Panc1 (cell line): ENCODE data around the gene TMEM267. TPM values are rescaled to one million over a fixed set of nuclear protein-coding genes. Genes with fewer than 3 reads are reported as not detected.
"Not testable (repeated sequence)": the region's sequence is repeated elsewhere in the genome, so short reads cannot be mapped to it uniquely, and the experiment has no call there.

ENCODE experiments used
- ATAC-seq: fragments of 200-7000 bp; cut with Tn5 transposase; 2 replicates; pipeline ENCODE4 v1.9.1; 2020; ENCODE audit warnings: mild to moderate bottlenecking, moderate library complexity
- BruUV-seq: library from RNA; stranded (reverse); fragments of 400-500 nt; replicated peaks from 2 replicates; lab custom pipeline; 2021; lab: Mats Ljungman, UMichigan
- CTCF ChIA-PET: fragments of 300-600 bp; sonication (Branson Sonifier 250); formaldehyde crosslinking; loops from one replicate; lab custom pipeline; 2022; ENCODE audit warnings: antibody characterized with exemption; lab: Charles Lee
- POLR2A ChIA-PET: fragments of 300-600 bp; sonication (Branson Sonifier 250); formaldehyde crosslinking; loops from one replicate; lab custom pipeline; 2022; ENCODE audit warnings: antibody characterized with exemption; lab: Charles Lee
- DNase-seq: peaks from one replicate; pipeline ENCODE4 v3.0.0-alpha.2; 2010; ENCODE audit warnings: low read depth, low spot score
- H3K27ac ChIP-seq: 2 replicates; pipeline ENCODE4 v1.5.1; 2011; ENCODE audit warnings: mild to moderate bottlenecking, low read length, inconsistent platforms
- H3K27me3 ChIP-seq: fragments of 200-500 bp; sonication (Bioruptor generic); 2 replicates; pipeline ENCODE4 v1.6.0; 2014; ENCODE audit warnings: low read length, inconsistent platforms; ENCODE audit not compliant: control insufficient read depth, insufficient read depth
- H3K36me3 ChIP-seq: fragments of 200-500 bp; sonication (Bioruptor generic); 2 replicates; pipeline ENCODE4 v1.5.1; 2014; ENCODE audit warnings: inconsistent platforms, mild to moderate bottlenecking, low read length, moderate library complexity; ENCODE audit not compliant: control insufficient read depth, insufficient read depth
- H3K4me1 ChIP-seq: 2 replicates; pipeline ENCODE4 v1.5.1; 2011; ENCODE audit warnings: inconsistent platforms, mild to moderate bottlenecking, low read length, moderate library complexity; ENCODE audit not compliant: control insufficient read depth, insufficient read depth
- H3K4me3 ChIP-seq, 2 experiments: 2 replicates each; pipeline ENCODE4 v1.5.1; 2011 to 2012; ENCODE audit warnings: low read depth in 2 of 2, low read length in 2 of 2, mild to moderate bottlenecking in 2 of 2, inconsistent platforms in 1 of 2, moderate library complexity in 1 of 2
- H3K9me3 ChIP-seq: fragments of 200-500 bp; sonication (Bioruptor generic); 2 replicates; pipeline ENCODE4 v1.5.1; 2014; ENCODE audit warnings: low read depth, mild to moderate bottlenecking, inconsistent platforms, low read length, moderate library complexity; ENCODE audit not compliant: control insufficient read depth, insufficient read depth
- POLR2AphosphoS5 ChIP-seq: IDR thresholded peaks from 2 replicates; pipeline ENCODE4 v1.6.1; 2012; ENCODE audit warnings: mild to moderate bottlenecking, low read depth, low read length, moderate library complexity
- SIN3A ChIP-seq: IDR thresholded peaks from 2 replicates; pipeline ENCODE4 v1.6.1; 2012; ENCODE audit warnings: low read depth, mild to moderate bottlenecking, low read length, moderate library complexity, borderline replicate concordance; ENCODE audit not compliant: insufficient read depth
- TCF7L2 ChIP-seq: IDR thresholded peaks from 2 replicates; pipeline ENCODE4 v1.6.1; 2011; ENCODE audit warnings: mild to moderate bottlenecking, low read depth, low read length, inconsistent platforms
- in situ Hi-C: cut with HindIII; loops from 2 replicates; pipeline ENCODE4 v1.10.0; 2016; ENCODE audit warnings: low sequenced_read_pairs, low pct_unique_long_range_greater_than_20kb
- intact Hi-C: fragments of 100-400 bp; cut with micrococcal nuclease; formaldehyde crosslinking; loops from one replicate; pipeline ENCODE4 v1.10.0; 2022; ENCODE audit not compliant: unreplicated experiment
- total RNA-seq: library from RNA; stranded (reverse); gene quantifications from one replicate; pipeline ENCODE4 v1.2.1, GENCODE V29; 2021; ENCODE audit not compliant: unreplicated experiment
- TF ChIP-seq, protein P1 (sequence below), 2 experiments: IDR thresholded peaks; 2 replicates each; pipeline ENCODE4 v1.6.1; 2011 to 2012; ENCODE audit warnings: low read depth in 2 of 2, control low read depth in 1 of 2, low read length in 1 of 2, mild to moderate bottlenecking in 1 of 2, moderate library complexity in 1 of 2; ENCODE audit not compliant: insufficient read depth in 1 of 2
- TF ChIP-seq, protein P2 (sequence below): fragments of 450-650 bp; IDR thresholded peaks from 2 replicates; pipeline ENCODE4 v1.5.1; 2017; ENCODE audit warnings: mild to moderate bottlenecking

TMEM267 gene
- total RNA-seq, 1 experiment from 2014 or later = 22.0 TPM

- no peak overlapping the region for H3K27ac ChIP-seq
- intact Hi-C loops = no loop called here
- ChIA-PET POLR2A (no interaction called here), CTCF (interaction anchor here (0.9 to 1.6 kb wide), 2 partner anchors 21 to 74 kb away, joined by 4 to 14 read pairs; partner anchors contain the start of gene TMEM267)
- in situ Hi-C loops = no loop called here
- H3K27me3 ChIP-seq = no peaks in the 10 kb centered on the region
- H3K4me3 ChIP-seq = no peak overlapping the region
- ATAC-seq (no peak), DNase-seq (no peak)
- BruUV-seq = no TSS peak
- H3K4me1 ChIP-seq = no peaks in the 10 kb centered on the region; the same call in 1 of the 2 replicates
- H3K9me3 ChIP-seq = no peaks in the 10 kb centered on the region
- TF ChIP-seq, protein P1, sequence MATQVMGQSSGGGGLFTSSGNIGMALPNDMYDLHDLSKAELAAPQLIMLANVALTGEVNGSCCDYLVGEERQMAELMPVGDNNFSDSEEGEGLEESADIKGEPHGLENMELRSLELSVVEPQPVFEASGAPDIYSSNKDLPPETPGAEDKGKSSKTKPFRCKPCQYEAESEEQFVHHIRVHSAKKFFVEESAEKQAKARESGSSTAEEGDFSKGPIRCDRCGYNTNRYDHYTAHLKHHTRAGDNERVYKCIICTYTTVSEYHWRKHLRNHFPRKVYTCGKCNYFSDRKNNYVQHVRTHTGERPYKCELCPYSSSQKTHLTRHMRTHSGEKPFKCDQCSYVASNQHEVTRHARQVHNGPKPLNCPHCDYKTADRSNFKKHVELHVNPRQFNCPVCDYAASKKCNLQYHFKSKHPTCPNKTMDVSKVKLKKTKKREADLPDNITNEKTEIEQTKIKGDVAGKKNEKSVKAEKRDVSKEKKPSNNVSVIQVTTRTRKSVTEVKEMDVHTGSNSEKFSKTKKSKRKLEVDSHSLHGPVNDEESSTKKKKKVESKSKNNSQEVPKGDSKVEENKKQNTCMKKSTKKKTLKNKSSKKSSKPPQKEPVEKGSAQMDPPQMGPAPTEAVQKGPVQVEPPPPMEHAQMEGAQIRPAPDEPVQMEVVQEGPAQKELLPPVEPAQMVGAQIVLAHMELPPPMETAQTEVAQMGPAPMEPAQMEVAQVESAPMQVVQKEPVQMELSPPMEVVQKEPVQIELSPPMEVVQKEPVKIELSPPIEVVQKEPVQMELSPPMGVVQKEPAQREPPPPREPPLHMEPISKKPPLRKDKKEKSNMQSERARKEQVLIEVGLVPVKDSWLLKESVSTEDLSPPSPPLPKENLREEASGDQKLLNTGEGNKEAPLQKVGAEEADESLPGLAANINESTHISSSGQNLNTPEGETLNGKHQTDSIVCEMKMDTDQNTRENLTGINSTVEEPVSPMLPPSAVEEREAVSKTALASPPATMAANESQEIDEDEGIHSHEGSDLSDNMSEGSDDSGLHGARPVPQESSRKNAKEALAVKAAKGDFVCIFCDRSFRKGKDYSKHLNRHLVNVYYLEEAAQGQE (IDR thresholded peaks at IDR 0.05; ENCODE audit: insufficient read depth in 1 of 2, low read depth in 2 of 2, low read length in 1 of 2) = no peak
- TF ChIP-seq POLR2AphosphoS5 = no peak
- TF ChIP-seq SIN3A = no peak
- TF ChIP-seq TCF7L2 = no peak
- TF ChIP-seq, protein P2, sequence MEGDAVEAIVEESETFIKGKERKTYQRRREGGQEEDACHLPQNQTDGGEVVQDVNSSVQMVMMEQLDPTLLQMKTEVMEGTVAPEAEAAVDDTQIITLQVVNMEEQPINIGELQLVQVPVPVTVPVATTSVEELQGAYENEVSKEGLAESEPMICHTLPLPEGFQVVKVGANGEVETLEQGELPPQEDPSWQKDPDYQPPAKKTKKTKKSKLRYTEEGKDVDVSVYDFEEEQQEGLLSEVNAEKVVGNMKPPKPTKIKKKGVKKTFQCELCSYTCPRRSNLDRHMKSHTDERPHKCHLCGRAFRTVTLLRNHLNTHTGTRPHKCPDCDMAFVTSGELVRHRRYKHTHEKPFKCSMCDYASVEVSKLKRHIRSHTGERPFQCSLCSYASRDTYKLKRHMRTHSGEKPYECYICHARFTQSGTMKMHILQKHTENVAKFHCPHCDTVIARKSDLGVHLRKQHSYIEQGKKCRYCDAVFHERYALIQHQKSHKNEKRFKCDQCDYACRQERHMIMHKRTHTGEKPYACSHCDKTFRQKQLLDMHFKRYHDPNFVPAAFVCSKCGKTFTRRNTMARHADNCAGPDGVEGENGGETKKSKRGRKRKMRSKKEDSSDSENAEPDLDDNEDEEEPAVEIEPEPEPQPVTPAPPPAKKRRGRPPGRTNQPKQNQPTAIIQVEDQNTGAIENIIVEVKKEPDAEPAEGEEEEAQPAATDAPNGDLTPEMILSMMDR = no peak
- H3K36me3 ChIP-seq = no peaks in the 10 kb centered on the region
Observed at GRCh38 chr5:43410414-43410813, 73.3 kb downstream of the TMEM267 start.

DNA sequence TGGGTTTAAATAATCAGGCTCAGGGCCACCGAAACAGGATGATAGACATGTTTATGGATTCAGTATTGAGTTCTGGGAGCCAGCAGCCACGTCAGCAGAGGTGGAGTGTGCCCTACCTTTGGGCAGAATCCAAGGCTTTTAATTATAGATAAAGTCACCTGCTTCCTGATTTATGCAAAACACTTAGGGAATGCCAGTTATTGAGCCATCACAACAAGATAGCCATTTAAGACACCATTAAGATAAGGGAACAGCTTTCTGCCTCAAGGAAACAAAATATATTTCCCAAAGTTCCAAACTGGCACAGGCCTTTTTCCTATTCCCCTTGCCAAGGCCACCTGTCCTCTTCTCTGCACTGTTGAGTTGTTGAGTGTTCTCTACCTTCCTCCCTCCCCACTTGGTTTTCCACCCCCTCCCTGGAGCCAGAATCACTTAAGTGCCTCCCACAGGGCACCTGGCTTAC lies 73.8 kb downstream of the TMEM267 start:
- no peaks in the 10 kb centered on the region; the same call in 1 of the 2 replicates for H3K4me1 ChIP-seq
- TF ChIP-seq, protein P1 (IDR thresholded peaks at IDR 0.05; ENCODE audit: insufficient read depth in 1 of 2, low read depth in 2 of 2, low read length in 1 of 2) = no peak
- no peak for TF ChIP-seq TCF7L2
- TF ChIP-seq, protein P2 = no peak
- TF ChIP-seq POLR2AphosphoS5 = no peak
- no peak for TF ChIP-seq SIN3A
- no peaks in the 10 kb centered on the region for H3K36me3 ChIP-seq
- H3K27ac ChIP-seq = no peak overlapping the region
- intact Hi-C loops (no loop called here), in situ Hi-C loops (no loop called here)
- BruUV-seq = no TSS peak
- no peak overlapping the region for H3K4me3 ChIP-seq
- CTCF ChIA-PET = interaction anchor here (1.6 kb wide), 1 partner anchor 74 kb away, joined by 14 read pairs; the partner anchor contains the start of gene TMEM267
- no peaks in the 10 kb centered on the region for H3K9me3 ChIP-seq
- DNase-seq = no peak
- POLR2A ChIA-PET = no interaction called here
- no peaks in the 10 kb centered on the region for H3K27me3 ChIP-seq
- no peak for ATAC-seq

GRCh38 chr5:43402524-43403066 lies 81.1 kb downstream of the TMEM267 start:
- H3K9me3 ChIP-seq, H3K27me3 ChIP-seq, H3K4me1 ChIP-seq, H3K27ac ChIP-seq, DNase-seq, ATAC-seq, BruUV-seq, in situ Hi-C loops, H3K36me3 ChIP-seq, CTCF ChIA-PET: not testable (repeated sequence)
- intact Hi-C loops = loop anchor here (5.0 kb wide), 1 partner anchor 80 kb away; the partner anchor contains the start of gene TMEM267
- POLR2A ChIA-PET = interaction anchor here (0.6 kb wide), 1 partner anchor 24 kb away, joined by 5 read pairs; no protein-coding TSS in a partner anchor
- peak overlapping the region in 1 of 2 experiments; percentile 3; a peak in 1 of 4 replicates for H3K4me3 ChIP-seq
